Upper lobe of left lung (tissue), 4 donors: ENCODE measurements around the gene HLA-DRB1.
"Not testable (repeated sequence)": the region's sequence is repeated elsewhere in the genome, so short reads cannot be mapped to it uniquely, and the experiment has no call there.

Source experiments
- CTCF ChIP-seq, 6 experiments: fragments of 450-650 bp in 4 of 6; fragments of 200-600 bp in 2 of 6; sonication (generic) in 2 of 6; IDR thresholded peaks; one replicate each; pipeline ENCODE4 v1.5.1; 2016 to 2019; ENCODE audit warnings: antibody characterized with exemption in 6 of 6
- EP300 ChIP-seq, 4 donors: sonication (generic); formaldehyde crosslinking; IDR thresholded peaks; one replicate each; pipeline ENCODE4 v1.5.1; 2017; ENCODE audit warnings: antibody characterized with exemption in 4 of 4, control low read depth in 2 of 4
- POLR2A ChIP-seq, 4 donors: fragments of 450-650 bp; IDR thresholded peaks; one replicate each; pipeline ENCODE4 v1.5.1; 2016 to 2017; ENCODE audit warnings: antibody characterized with exemption in 4 of 4, mild to moderate bottlenecking in 2 of 4
- POLR2AphosphoS5 ChIP-seq, 2 donors: sonication (generic); formaldehyde crosslinking; IDR thresholded peaks; one replicate each; pipeline ENCODE4 v1.5.1; 2017; ENCODE audit warnings: antibody characterized with exemption in 2 of 2

GRCh38 chr6:32590713-32591112 lies 1.1 kb upstream of the HLA-DRB1 start:
- not testable (repeated sequence) for TF ChIP-seq EP300, CTCF, POLR2AphosphoS5, POLR2A (IDR thresholded peaks at IDR 0.05)
